Testis (tissue), 5 donors: ENCODE results near the gene GNG13. TPM values are rescaled to one million over a fixed set of nuclear protein-coding genes. Genes with fewer than 3 reads are reported as not detected.

ENCODE experiments used
- DNase-seq: peaks from one replicate; pipeline ENCODE4 v3.0.0-alpha.2; 2019
- H3K27ac ChIP-seq, 2 donors: fragments of 200-600 bp; sonication (generic); one replicate each; pipeline ENCODE4 v1.5.1; 2019
- H3K27me3 ChIP-seq: fragments of 200-600 bp; sonication (generic); one replicate; pipeline ENCODE4 v1.5.1; 2019
- H3K36me3 ChIP-seq: fragments of 200-600 bp; sonication (generic); one replicate; pipeline ENCODE4 v1.5.1; 2017; ENCODE audit warnings: low read depth; ENCODE audit errors: missing control alignments
- H3K4me1 ChIP-seq: fragments of 200-600 bp; sonication (generic); one replicate; pipeline ENCODE4 v1.5.1; 2019
- H3K4me3 ChIP-seq, 2 donors: fragments of 200-600 bp; sonication (generic); one replicate each; pipeline ENCODE4 v1.5.1; 2017 to 2019
- H3K9me3 ChIP-seq: fragments of 200-600 bp; sonication (generic); one replicate; pipeline ENCODE4 v1.5.1; 2017
- CTCF ChIP-seq, 3 experiments: fragments of 450-650 bp in 2 of 3; fragments of 200-600 bp in 1 of 3; sonication (generic) in 1 of 3; IDR thresholded peaks; one replicate each; pipeline ENCODE4 v1.5.1; 2016 to 2019; ENCODE audit warnings: antibody characterized with exemption in 3 of 3, mild to moderate bottlenecking in 2 of 3, moderate library complexity in 1 of 3
- POLR2A ChIP-seq: fragments of 450-650 bp; IDR thresholded peaks from one replicate; pipeline ENCODE4 v1.6.1; 2017; ENCODE audit warnings: antibody characterized with exemption, mild to moderate bottlenecking, moderate library complexity
- WGBS, 2 donors: methylation state at CpG; one replicate each; pipeline ENCODE4 v1.1.5; 2018; 5-methylcytosine and 5-hydroxymethylcytosine counted together
- intact Hi-C: fragments of 100-400 bp; cut with DNase I; formaldehyde crosslinking; loops from one replicate; pipeline ENCODE4 v1.15.1; 2023; ENCODE audit warnings: low total_unique reads
- long read RNA-seq, 2 donors: transcript quantifications; one replicate each; lab custom pipeline, GENCODE V29; 2026
- polyA plus RNA-seq: library from polyadenylated mRNA; stranded (reverse); fragments of 350-450 nt; fragmentation: Illumina TruSeq; extraction: RNeasy Lipid Tissue Mini Kit (QIAGEN cat#74804); gene quantifications from one replicate; pipeline ENCODE4 v1.2.3, GENCODE V29; 2014; ENCODE audit warnings: low read depth, low replicate concordance; ENCODE audit not compliant: insufficient read depth
- total RNA-seq, 2 donors: library from RNA; depleted of rRNA; stranded (reverse); fragments of >200 nt; gene quantifications; one replicate each; pipeline ENCODE4 v1.2.3, GENCODE V29; 2016

The GNG13 gene
- total RNA-seq: not detected
- polyA plus RNA-seq: not detected
- long read RNA-seq, donor 1, partial matches to known transcripts: 13 of 13 reads
- long read RNA-seq, donor 1, other reads (novel, unspliced or antisense): 0 of 13 reads
- long read RNA-seq, donor 2, partial matches to known transcripts: 5 of 5 reads
- long read RNA-seq, donor 2, other reads (novel, unspliced or antisense): 0 of 5 reads

- H3K36me3 ChIP-seq: no peaks in the 10 kb centered on the region
- peaks cover 4% of the 10 kb centered on the region for H3K4me1 ChIP-seq
- no peaks in the 10 kb centered on the region for H3K27me3 ChIP-seq
- no peak for DNase-seq
- 25 to 50% methylated on average over 24 to 55 of the region's 57 CpGs for WGBS, 2 donors
- no peak within 1 kb of the TSS for H3K27ac ChIP-seq
- TF ChIP-seq CTCF (IDR thresholded peaks at IDR 0.05): no peak
- no peak for TF ChIP-seq POLR2A
- no peak within 1 kb of the TSS for H3K4me3 ChIP-seq
- intact Hi-C loops: no loop called here
- H3K9me3 ChIP-seq: no peaks in the 10 kb centered on the region
Measured at GRCh38 chr16:799948-800833, at the start of gene GNG13. TSS of gene GNG13 (minus strand) at chr16:800734. CDS start at chr16:799077, 1,657 bp downstream.

GRCh38 chr16:848510-849253, 48.1 kb upstream of the GNG13 start:
- Histone ChIP-seq H3K27me3 (no peaks in the 10 kb centered on the region), H3K4me3 (no peak overlapping the region), H3K36me3 (no peaks in the 10 kb centered on the region), H3K27ac (no peak overlapping the region), H3K4me1 (no peaks in the 10 kb centered on the region), H3K9me3 (no peaks in the 10 kb centered on the region)
- DNase-seq: no peak
- intact Hi-C loops: no loop called here
- 93 to 94% methylated on average over 41 to 44 of the region's 44 CpGs for WGBS, 2 donors
- TF ChIP-seq POLR2A: no peak
- TF ChIP-seq CTCF (IDR thresholded peaks at IDR 0.05): no peak

GRCh38 chr16:847681-848445, 47.3 kb upstream of the GNG13 start:
- Histone ChIP-seq H3K4me3 (no peak overlapping the region), H3K4me1 (no peaks in the 10 kb centered on the region), H3K27ac (no peak overlapping the region), H3K9me3 (no peaks in the 10 kb centered on the region), H3K36me3 (no peaks in the 10 kb centered on the region), H3K27me3 (no peaks in the 10 kb centered on the region)
- intact Hi-C loops: no loop called here
- TF ChIP-seq CTCF (IDR thresholded peaks at IDR 0.05) (no peak), POLR2A (no peak)
- no peak for DNase-seq
- whole genome bisulfite sequencing, 2 donors: 95% methylated on average over 30 to 33 of the region's 33 CpGs

- Histone ChIP-seq H3K27ac (no peak overlapping the region), H3K9me3 (no peaks in the 10 kb centered on the region), H3K27me3 (no peaks in the 10 kb centered on the region), H3K36me3 (no peaks in the 10 kb centered on the region), H3K4me3 (no peak overlapping the region), H3K4me1 (no peaks in the 10 kb centered on the region)
- 83 to 90% methylated on average over 9 to 10 of the region's 10 CpGs for WGBS, 2 donors
- intact Hi-C loops: no loop called here
- TF ChIP-seq CTCF (IDR thresholded peaks at IDR 0.05): no peak
- TF ChIP-seq POLR2A: no peak
- no peak for DNase-seq
Measured at GRCh38 chr16:847151-847550, 46.6 kb upstream of the GNG13 start.
